NCI-H128 (cell line): ENCODE data around the gene ARVCF.

Experiments
- DNase-seq: peaks from one replicate; lab custom pipeline; 2025; ENCODE audit not compliant: unreplicated experiment; lab: John Stamatoyannopoulos, UW

ARVCF gene

DNA sequence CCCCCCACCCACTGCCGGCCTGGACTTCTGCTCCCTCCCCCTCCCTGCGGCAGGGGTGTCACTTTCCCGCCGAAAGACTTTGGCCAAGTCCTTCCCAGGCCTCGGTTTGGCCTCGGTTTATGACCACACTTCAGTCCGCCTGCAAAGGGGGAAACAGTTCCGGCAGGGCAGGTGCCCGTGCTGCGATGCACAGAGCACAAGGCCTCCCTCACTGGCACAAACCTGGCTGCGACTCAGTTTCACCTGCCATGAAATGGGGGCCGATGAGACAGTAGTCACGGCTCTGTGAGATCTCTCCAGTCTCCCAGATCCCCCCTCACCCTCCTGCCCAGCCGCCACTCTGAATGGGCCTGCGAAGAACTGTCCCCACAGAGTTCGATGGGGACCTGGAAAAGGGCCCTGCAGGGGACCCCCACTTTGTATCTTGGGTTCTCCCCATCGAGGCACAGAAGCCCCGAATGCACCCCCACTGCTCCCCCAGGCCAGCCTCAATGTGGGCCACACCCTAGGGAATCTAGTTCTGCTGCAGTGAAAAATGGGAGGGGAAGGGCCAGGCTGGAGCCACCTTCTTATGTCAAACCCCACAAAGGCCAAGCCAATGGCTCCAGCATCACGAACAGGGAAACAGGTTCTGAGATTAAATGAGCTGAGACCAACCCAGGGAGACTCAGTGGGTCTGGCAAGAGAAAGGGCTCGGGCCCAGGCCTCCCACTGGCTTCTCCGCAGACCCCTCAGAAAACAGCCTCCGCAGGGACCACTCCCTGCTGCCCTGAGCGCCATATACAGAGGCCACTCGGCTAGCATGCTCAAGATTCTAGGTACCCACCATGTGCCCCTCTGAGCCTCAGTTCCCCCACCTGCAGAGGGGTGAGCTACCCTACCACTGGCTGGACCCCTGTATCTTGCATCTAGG is 29.0 kb downstream of the ARVCF start:
- DNase-seq, result no peak

- peak; percentile 29 for DNase-seq
These were observed 29.9 kb downstream of the ARVCF start for GRCh38 chr22:19986410-19987341.

GRCh38 chr22:19986011-19986409 is 30.6 kb downstream of the ARVCF start:
- no peak for DNase-seq

- no peak for DNase-seq
These were observed 31.5 kb downstream of the ARVCF start for GRCh38 chr22:19984851-19985811.

DNA sequence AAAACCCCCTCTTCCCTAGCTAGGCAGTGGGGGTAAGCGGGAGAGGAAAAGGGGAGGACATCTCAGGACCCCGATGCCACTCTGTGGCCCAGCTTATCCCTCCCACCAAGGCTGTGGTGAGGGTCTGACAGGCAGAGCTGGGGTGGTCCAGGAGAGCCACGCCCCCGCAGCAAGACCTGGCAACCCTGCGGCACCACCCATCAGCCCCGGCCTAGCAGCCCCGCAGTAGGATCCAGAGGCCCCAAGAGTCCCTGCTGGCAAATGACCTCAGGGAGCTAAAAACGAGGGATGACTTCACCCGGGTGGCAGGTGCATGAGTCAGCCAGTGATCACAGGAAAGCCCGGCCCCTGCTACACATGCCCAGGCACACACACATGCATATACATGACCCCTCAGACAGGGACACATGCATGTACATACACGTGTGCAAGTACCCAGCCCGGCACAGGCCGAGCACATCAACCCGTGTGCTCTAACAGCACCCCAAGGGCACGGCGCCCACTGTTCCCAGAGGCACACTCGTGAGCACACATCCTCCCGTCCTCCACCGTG is 32.3 kb downstream of the ARVCF start:
- DNase-seq, result no peak

DNA sequence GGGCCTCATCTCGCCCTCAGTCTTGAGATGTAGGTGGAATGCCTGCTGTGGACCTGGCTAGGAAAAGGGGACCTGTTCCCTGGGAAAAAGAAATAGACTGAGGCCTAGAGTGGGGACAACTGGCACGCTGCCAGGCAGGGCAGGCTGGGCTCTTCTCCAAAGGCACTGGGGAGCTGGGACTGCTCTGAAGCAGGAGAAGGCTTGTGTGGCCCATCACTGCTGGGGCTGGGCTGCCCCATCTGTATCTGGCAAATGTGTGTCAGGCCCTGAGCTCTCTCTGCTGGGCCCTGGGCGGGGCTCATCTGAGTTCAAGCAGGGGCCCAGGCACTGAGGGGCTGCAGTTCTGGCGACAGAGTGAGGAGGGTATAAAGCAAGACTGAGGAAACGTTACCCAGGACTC is 32.9 kb downstream of the ARVCF start:
- DNase-seq, result no peak

DNA sequence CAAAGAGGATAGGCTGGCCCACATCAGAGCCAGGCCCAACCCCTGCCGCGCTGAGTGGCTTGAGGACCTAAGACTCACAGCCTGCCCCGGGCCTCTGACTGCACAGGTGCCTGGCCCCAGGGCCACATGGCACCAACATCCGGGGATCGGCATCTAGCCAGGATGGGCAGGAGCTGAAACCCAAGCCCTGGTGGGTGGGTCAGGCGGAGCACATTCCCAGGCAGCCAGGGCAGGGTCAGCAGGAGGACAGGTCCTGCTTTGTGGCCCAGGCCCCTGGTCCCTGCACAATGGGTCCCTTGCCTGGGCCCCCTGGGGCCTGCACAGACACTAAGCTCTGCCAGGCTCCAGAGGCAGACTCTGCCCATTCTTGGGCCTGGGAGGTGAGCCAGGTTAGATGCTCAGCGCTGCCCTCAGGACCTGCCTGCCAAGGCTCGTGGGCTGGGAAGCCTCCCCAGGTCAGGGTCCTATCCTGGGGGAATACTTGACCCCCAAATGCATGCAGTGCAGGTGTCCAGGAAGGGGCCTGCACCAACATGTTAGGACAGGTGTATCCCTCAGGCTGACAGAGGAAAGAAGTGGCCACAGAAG is 33.5 kb downstream of the ARVCF start:
- DNase-seq, result no peak

GRCh38 chr22:19981961-19982920 is 34.4 kb downstream of the ARVCF start:
- no peak for DNase-seq

DNA sequence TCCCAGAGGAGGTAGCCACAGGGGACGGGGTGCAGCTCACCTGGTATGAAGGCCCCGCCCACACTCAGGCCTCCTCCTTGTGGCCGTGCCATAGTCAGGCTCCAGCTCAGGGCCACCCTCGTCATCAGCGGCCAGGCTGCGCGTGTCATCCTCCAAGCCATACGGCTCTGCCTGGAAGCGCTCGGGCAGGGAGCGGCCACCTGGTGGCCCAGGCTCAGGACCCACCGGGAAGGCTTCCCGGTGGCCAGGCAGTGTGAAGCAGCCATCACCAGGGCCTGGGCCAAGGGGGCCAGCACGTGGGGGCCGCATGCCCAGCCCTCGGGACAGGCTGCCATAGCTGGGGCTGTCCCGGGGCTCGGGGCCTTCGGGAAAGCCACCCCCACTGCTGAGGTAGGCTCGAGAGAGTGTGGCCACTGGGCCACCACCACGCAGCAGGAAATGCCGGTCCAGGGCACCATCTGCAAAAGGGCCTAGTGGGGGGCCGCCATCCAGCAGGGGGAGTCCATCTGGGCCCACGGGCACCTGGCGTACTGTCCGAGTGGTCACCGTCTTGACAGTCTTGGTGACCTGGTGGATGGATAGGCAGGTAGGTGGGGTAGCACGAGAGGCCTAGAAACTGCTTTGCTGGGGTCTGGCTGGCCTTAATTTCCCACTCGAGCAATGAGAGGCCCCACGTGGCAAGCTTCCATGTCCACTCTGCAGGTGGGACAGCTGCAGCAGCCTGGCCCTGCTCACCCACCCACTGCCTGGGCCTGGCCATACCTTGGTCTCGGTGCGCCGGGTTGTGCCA is 35.3 kb downstream of the ARVCF start:
- DNase-seq, result no peak

- DNase-seq, result no peak
These were observed 35.9 kb downstream of the ARVCF start for GRCh38 chr22:19980766-19981165.

DNA sequence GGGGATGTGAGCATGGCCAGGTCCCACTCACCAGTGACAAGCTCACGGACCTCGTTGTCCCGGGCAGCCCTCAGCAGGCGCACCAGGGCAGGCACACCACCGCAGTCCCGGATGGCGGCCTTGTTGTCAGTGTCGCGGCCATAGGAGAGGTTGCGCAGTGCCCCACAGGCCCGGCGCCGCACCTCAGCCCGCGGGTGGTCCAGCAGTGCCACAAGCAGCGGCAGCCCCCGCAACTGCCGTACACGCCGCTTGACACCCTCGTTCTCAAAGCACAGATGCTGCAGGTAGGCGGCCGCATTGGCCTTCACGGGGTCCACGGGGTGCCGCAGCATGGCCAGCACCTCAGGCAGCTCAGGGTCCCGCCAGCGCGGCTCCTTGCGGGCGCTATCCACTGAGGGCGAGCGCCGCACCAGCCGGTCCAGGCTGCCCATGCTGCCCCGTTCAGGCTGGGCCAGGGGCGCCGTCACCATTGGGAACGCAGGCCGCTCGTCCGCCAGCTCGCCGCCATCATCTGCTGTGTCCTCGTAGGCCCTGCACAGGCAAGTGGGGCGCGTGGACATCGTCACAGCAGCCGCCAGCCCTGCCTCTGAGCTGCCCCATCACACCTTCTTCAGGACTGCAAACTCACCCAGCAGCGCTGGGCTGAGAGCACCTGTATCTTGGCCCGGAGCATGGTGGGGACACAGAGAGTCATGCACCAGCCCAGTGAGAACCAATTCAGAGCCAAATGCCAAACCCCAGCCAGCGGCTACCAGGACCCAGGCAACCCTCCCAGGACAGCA is 36.7 kb downstream of the ARVCF start:
- no peak for DNase-seq

- DNase-seq, result no peak
These were observed 37.9 kb downstream of the ARVCF start for GRCh38 chr22:19978748-19979147.

DNA sequence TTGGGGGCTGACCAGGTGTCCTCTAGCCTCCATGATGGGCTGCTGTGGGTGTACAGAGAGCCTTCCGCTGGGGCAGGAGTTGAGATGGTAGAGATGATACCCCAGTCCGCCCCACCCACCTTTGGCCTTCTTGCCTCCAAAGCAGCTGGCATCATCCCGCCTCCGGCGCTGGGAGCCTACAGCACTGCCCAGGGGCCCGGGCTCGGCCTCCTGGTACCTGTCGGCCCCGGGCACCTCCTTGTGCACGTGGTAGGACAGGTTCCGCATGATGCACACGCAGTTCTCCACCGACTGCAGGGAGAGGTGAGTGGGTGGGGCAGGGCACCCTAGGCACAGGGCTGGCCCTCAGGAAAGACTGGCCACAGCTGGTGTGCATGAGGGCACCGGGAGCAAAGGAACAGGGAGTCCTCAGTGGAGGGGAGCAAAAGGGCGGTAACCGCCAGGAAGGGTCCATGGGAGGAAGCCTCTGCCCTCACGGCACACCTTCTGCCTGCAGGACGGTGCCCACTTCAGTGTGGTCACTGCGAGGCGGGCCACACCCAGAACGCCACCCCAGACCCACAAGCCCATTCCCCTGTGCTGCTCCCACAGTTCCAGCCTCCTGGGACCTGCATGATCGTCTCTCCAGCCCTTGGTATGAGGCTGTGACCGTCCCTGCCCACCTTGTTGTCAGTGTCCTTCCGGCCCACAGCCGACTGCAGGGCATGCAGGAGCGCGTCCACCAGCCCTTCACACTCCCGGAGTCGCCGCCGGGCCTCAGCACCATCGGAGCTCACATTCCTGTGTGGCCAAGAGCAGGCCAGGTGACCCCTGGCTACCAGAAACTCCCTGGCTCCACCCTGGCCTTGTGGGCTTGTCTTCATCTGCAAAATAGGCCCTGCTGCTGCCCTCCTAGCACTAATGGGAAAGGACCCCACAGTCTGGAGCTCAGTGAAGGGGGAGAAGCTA is 39.1 kb downstream of the ARVCF start:
- no peak for DNase-seq

GRCh38 chr22:19976671-19977070 is 40.0 kb downstream of the ARVCF start:
- DNase-seq, result no peak

- no peak for DNase-seq
These were observed 41.0 kb downstream of the ARVCF start for GRCh38 chr22:19975707-19976035.

DNA sequence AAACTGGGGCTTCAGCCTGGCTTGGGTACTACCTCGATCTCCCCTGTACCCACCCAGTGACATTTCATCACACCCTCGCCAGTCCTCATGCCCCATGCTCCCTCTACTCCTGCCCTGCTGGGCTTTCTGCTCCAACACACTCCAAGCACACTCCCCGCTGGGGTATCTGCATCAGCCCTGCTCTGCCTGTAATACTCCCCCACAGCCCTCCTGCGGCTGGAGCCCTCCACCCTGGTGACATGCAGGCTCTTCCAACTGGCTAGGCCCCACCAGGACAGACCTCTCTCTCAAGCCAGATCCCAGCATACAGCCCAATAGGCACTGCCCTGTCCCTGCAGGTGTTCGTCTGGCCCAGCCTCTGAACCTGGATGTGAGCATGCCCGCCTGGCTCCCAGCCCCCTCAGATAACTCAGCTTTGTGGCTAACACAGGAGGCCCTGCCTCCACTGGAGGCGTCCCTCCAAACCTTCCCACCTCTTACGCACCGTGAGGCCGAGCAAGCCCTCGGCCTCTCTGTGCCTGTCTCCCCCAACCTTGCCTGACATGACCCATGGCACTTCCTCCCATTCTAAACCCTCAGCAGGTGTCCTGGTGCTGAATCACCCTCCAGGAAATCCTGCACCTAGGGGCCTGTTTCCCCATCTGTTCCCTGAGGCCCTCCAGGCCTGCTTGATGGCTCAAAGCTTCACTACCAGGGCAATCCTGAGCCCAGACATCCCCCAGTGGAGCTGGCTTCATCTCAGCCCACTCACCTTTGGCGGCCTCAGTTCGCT is 41.5 kb downstream of the ARVCF start:
- DNase-seq, result peak; percentile 19
